Fibroblast of lung (primary cell): Measurements from ENCODE around the gene ANO10. TPM values are rescaled to one million over a fixed set of nuclear protein-coding genes. Genes with fewer than 3 reads are reported as not detected.

ENCODE experiments used
- DNase-seq, 2 donors: peaks; one replicate each; pipeline versions ENCODE4 v3.0.0 to v3.0.0-alpha.2; 2010; ENCODE audit warnings: low read depth in 2 of 2
- H2AFZ ChIP-seq: 2 replicates; pipeline ENCODE4 v1.5.1; 2012; ENCODE audit warnings: low read length, control low read depth, inconsistent platforms
- H3K27ac ChIP-seq: 2 replicates; pipeline ENCODE4 v1.5.1; 2011; ENCODE audit warnings: low read length, control low read depth; ENCODE audit not compliant: insufficient read depth
- H3K27me3 ChIP-seq: 2 replicates; pipeline ENCODE4 v1.5.1; 2011; ENCODE audit warnings: mild to moderate bottlenecking, low read length; ENCODE audit not compliant: control insufficient read depth, insufficient read depth
- H3K36me3 ChIP-seq: 2 replicates; pipeline ENCODE4 v1.5.1; 2011; ENCODE audit warnings: low read length; ENCODE audit not compliant: control insufficient read depth, insufficient read depth
- H3K4me1 ChIP-seq: 2 replicates; pipeline ENCODE4 v1.5.1; 2011; ENCODE audit warnings: low read length; ENCODE audit not compliant: control insufficient read depth, insufficient read depth; ENCODE audit errors: extremely low read depth
- H3K4me2 ChIP-seq: 2 replicates; pipeline ENCODE4 v1.5.1; 2011; ENCODE audit warnings: low read length, control low read depth; ENCODE audit not compliant: insufficient read depth; ENCODE audit errors: extremely low read depth
- H3K4me3 ChIP-seq, 4 experiments: fragments of 200-600 bp in 1 of 4; sonication (generic) in 1 of 4; replicated peaks in 1 of 4; 2 replicates each; pipeline ENCODE4 v1.5.1; 2011 to 2016; ENCODE audit warnings: low read length in 4 of 4, low read depth in 3 of 4, mild to moderate bottlenecking in 3 of 4, control low read depth in 2 of 4, inconsistent platforms in 1 of 4, mixed read lengths in 1 of 4; ENCODE audit not compliant: insufficient read depth in 1 of 4; ENCODE audit errors: control extremely low read depth in 1 of 4
- H3K79me2 ChIP-seq: 2 replicates; pipeline ENCODE4 v1.5.1; 2012; ENCODE audit warnings: mild to moderate bottlenecking, low read length, inconsistent platforms; ENCODE audit not compliant: control insufficient read depth, insufficient read depth
- H3K9ac ChIP-seq: 2 replicates; pipeline ENCODE4 v1.5.1; 2011; ENCODE audit warnings: mild to moderate bottlenecking, low read length, control low read depth; ENCODE audit not compliant: insufficient read depth
- H3K9me3 ChIP-seq: 2 replicates; pipeline ENCODE4 v1.5.1; 2012; ENCODE audit warnings: low read depth, low read length; ENCODE audit not compliant: control insufficient read depth, insufficient read depth
- H4K20me1 ChIP-seq: 2 replicates; pipeline ENCODE4 v1.5.1; 2011; ENCODE audit warnings: low read length; ENCODE audit not compliant: control insufficient read depth, insufficient read depth; ENCODE audit errors: extremely low read depth
- CTCF ChIP-seq, 2 donors: IDR thresholded peaks in 1 of 2; conservative IDR thresholded peaks in 1 of 2; 1 replicate in 1 of 2; 2 replicates in 1 of 2; pipeline ENCODE4 v1.5.1; 2011 to 2012; ENCODE audit warnings: low read length in 2 of 2, control low read depth in 1 of 2, inconsistent platforms in 1 of 2, low read depth in 1 of 2, mild to moderate bottlenecking in 1 of 2
- EZH2 ChIP-seq: IDR thresholded peaks from 2 replicates; pipeline ENCODE4 v1.5.1; 2012; ENCODE audit warnings: low read length, control low read depth, mild to moderate bottlenecking; ENCODE audit errors: missing control alignments
- polyA plus RNA-seq, 2 donors: library from polyadenylated mRNA; depleted of rRNA in 1 of 2; stranded (reverse) in 1 of 2; unstranded in 1 of 2; fragments of >200 nt; gene quantifications; 2 replicates each; pipeline ENCODE4 v1.2.1, GENCODE V29; 2011 to 2012; ENCODE audit warnings: missing spikeins in 1 of 2
- total RNA-seq: library from RNA; depleted of rRNA; stranded (reverse); fragments of >200 nt; gene quantifications from 2 replicates; pipeline ENCODE4 v1.2.1, GENCODE V29; 2014

The ANO10 gene
- total and polyA plus RNA-seq, 2 donors (not counting 1 experiment from before 2014, with no cell fraction given) = 103 to 138 TPM

GRCh38 chr3:43415088-43415487 lies 206.7 kb downstream of the ANO10 start:
- no peaks in the 10 kb centered on the region for H3K79me2 ChIP-seq
- no peaks in the 10 kb centered on the region for H3K27me3 ChIP-seq
- H3K27ac ChIP-seq = no peak overlapping the region
- TF ChIP-seq CTCF (conservative IDR thresholded peaks at IDR 0.05 in 1 of 2, IDR thresholded peaks at IDR 0.05 in 1 of 2; ENCODE audit: low read depth in 1 of 2, low read length in 2 of 2) = no peak
- no peak for TF ChIP-seq EZH2
- H2AFZ ChIP-seq = no peak overlapping the region
- no peaks in the 10 kb centered on the region for H3K36me3 ChIP-seq
- H3K9ac ChIP-seq = no peak overlapping the region
- no peak overlapping the region for H3K4me3 ChIP-seq
- no peak overlapping the region for H3K4me2 ChIP-seq
- H3K9me3 ChIP-seq = no peaks in the 10 kb centered on the region
- no peak for DNase-seq
- H3K4me1 ChIP-seq = no peaks in the 10 kb centered on the region
- no peaks in the 10 kb centered on the region for H4K20me1 ChIP-seq

GRCh38 chr3:43413676-43414368 lies 208.0 kb downstream of the ANO10 start:
- no peak overlapping the region for H3K4me3 ChIP-seq
- DNase-seq = no peak
- no peaks in the 10 kb centered on the region for H3K4me1 ChIP-seq
- no peaks in the 10 kb centered on the region for H3K79me2 ChIP-seq
- H3K27ac ChIP-seq = no peak overlapping the region
- no peaks in the 10 kb centered on the region for H4K20me1 ChIP-seq
- no peaks in the 10 kb centered on the region for H3K36me3 ChIP-seq
- no peak overlapping the region for H3K9ac ChIP-seq
- no peaks in the 10 kb centered on the region for H3K27me3 ChIP-seq
- no peak overlapping the region for H3K4me2 ChIP-seq
- TF ChIP-seq CTCF (conservative IDR thresholded peaks at IDR 0.05 in 1 of 2, IDR thresholded peaks at IDR 0.05 in 1 of 2; ENCODE audit: low read depth in 1 of 2, low read length in 2 of 2) (no peak), EZH2 (no peak)
- no peak overlapping the region for H2AFZ ChIP-seq
- no peaks in the 10 kb centered on the region for H3K9me3 ChIP-seq

- no peak for DNase-seq
- no peaks in the 10 kb centered on the region for H3K9me3 ChIP-seq
- no peaks in the 10 kb centered on the region for H3K27me3 ChIP-seq
- no peak overlapping the region for H2AFZ ChIP-seq
- no peak overlapping the region for H3K4me2 ChIP-seq
- no peak for TF ChIP-seq CTCF (conservative IDR thresholded peaks at IDR 0.05 in 1 of 2, IDR thresholded peaks at IDR 0.05 in 1 of 2; ENCODE audit: low read depth in 1 of 2, low read length in 2 of 2)
- no peak for TF ChIP-seq EZH2
- H3K4me1 ChIP-seq = no peaks in the 10 kb centered on the region
- no peak overlapping the region for H3K9ac ChIP-seq
- no peaks in the 10 kb centered on the region for H4K20me1 ChIP-seq
- no peak overlapping the region for H3K27ac ChIP-seq
- no peaks in the 10 kb centered on the region for H3K36me3 ChIP-seq
- no peaks in the 10 kb centered on the region for H3K79me2 ChIP-seq
- no peak overlapping the region for H3K4me3 ChIP-seq
Observed at GRCh38 chr3:43411429-43411828, 210.4 kb downstream of the ANO10 start.
